Measurements from ENCODE around the gene PPP2R5E.

- TF ChIP-seq FOXA1 (IDR thresholded peaks at IDR 0.05; ENCODE audit: borderline replicate concordance) (no peak), POLR2A (conservative IDR thresholded peaks at IDR 0.05) (no peak), ZNF134 (CRISPR knock-in tag; conservative IDR thresholded peaks at IDR 0.05) (no peak), MBD1 (CRISPR knock-in tag; IDR thresholded peaks at IDR 0.05) (no peak)
Measured at GRCh38 chr14:63477556-63477955, 65.6 kb downstream of the PPP2R5E start.
